ENCODE data around the gene MAML1.
A peak's percentile ranks its signal among the peaks of the same experiment; 100 is the strongest.

Gene MAML1

GRCh38 chr5:179800696-179801201 lies 68.1 kb downstream of the MAML1 start:
- Histone ChIP-seq H3K9me3 (ENCODE audit: control insufficient read depth in 2 of 2, low read length in 2 of 2) (no peaks in the 10 kb centered on the region), H3K9ac (ENCODE audit: low read length in 2 of 2) (no peak overlapping the region), H3K4me3 (ENCODE audit: low read length in 2 of 2) (no peak overlapping the region), H3K27me3 (ENCODE audit: control insufficient read depth in 1 of 2, insufficient read depth in 2 of 2, low read length in 2 of 2) (no peaks in the 10 kb centered on the region), H3K4me1 (ENCODE audit: control insufficient read depth, insufficient read depth, low read length) (peaks cover 50% of the 10 kb centered on the region), H3K36me3 (ENCODE audit: control insufficient read depth in 2 of 2, insufficient read depth in 2 of 2, low read length in 2 of 2) (peaks cover 7 to 21% of the 10 kb centered on the region in 2 donors), H3K27ac (ENCODE audit: low read length) (no peak overlapping the region)

- H3K9me3 ChIP-seq (ENCODE audit: control insufficient read depth in 2 of 2, low read length in 2 of 2): no peaks in the 10 kb centered on the region
- peak overlapping the region; percentile 11 for H3K27ac ChIP-seq (ENCODE audit: low read length)
- H3K27me3 ChIP-seq (ENCODE audit: control insufficient read depth in 1 of 2, insufficient read depth in 2 of 2, low read length in 2 of 2): no peaks in the 10 kb centered on the region
- peak overlapping the region in 1 of 2 donors; percentile 40 for H3K4me3 ChIP-seq (ENCODE audit: low read length in 2 of 2)
- H3K9ac ChIP-seq (ENCODE audit: low read length in 2 of 2): no peak overlapping the region
- H3K4me1 ChIP-seq (ENCODE audit: control insufficient read depth, insufficient read depth, low read length): peaks cover 47% of the 10 kb centered on the region
- peaks cover 7 to 21% of the 10 kb centered on the region in 2 donors for H3K36me3 ChIP-seq (ENCODE audit: control insufficient read depth in 2 of 2, insufficient read depth in 2 of 2, low read length in 2 of 2)
These were observed 68.9 kb downstream of the MAML1 start for GRCh38 chr5:179801304-179802206.

- Histone ChIP-seq H3K4me3 (ENCODE audit: low read length in 2 of 2) (no peak overlapping the region), H3K9ac (ENCODE audit: low read length in 2 of 2) (peak overlapping the region in 1 of 2 donors; percentile 29), H3K27ac (ENCODE audit: low read length) (peak overlapping the region; percentile 11), H3K4me1 (ENCODE audit: control insufficient read depth, insufficient read depth, low read length) (peaks cover 41% of the 10 kb centered on the region), H3K36me3 (ENCODE audit: control insufficient read depth in 2 of 2, insufficient read depth in 2 of 2, low read length in 2 of 2) (peaks cover 7 to 21% of the 10 kb centered on the region in 2 donors), H3K9me3 (ENCODE audit: control insufficient read depth in 2 of 2, low read length in 2 of 2) (no peaks in the 10 kb centered on the region), H3K27me3 (ENCODE audit: control insufficient read depth in 1 of 2, insufficient read depth in 2 of 2, low read length in 2 of 2) (no peaks in the 10 kb centered on the region)
These were observed 69.7 kb downstream of the MAML1 start for GRCh38 chr5:179802207-179802883.

GRCh38 chr5:179802950-179803562 lies 70.4 kb downstream of the MAML1 start:
- peaks cover 47% of the 10 kb centered on the region for H3K4me1 ChIP-seq (ENCODE audit: control insufficient read depth, insufficient read depth, low read length)
- peak overlapping the region; percentile 11 for H3K27ac ChIP-seq (ENCODE audit: low read length)
- peaks cover 6 to 20% of the 10 kb centered on the region in 2 donors for H3K36me3 ChIP-seq (ENCODE audit: control insufficient read depth in 2 of 2, insufficient read depth in 2 of 2, low read length in 2 of 2)
- no peaks in the 10 kb centered on the region for H3K27me3 ChIP-seq (ENCODE audit: control insufficient read depth in 1 of 2, insufficient read depth in 2 of 2, low read length in 2 of 2)
- peak overlapping the region in 1 of 2 donors; percentile 29 for H3K9ac ChIP-seq (ENCODE audit: low read length in 2 of 2)
- H3K9me3 ChIP-seq (ENCODE audit: control insufficient read depth in 2 of 2, low read length in 2 of 2): no peaks in the 10 kb centered on the region
- H3K4me3 ChIP-seq (ENCODE audit: low read length in 2 of 2): no peak overlapping the region

- H3K9ac ChIP-seq (ENCODE audit: low read length in 2 of 2): peak overlapping the region in 1 of 2 donors; percentile 72
- no peak overlapping the region for H3K27ac ChIP-seq (ENCODE audit: low read length)
- peaks cover 47% of the 10 kb centered on the region for H3K4me1 ChIP-seq (ENCODE audit: control insufficient read depth, insufficient read depth, low read length)
- no peaks in the 10 kb centered on the region for H3K27me3 ChIP-seq (ENCODE audit: control insufficient read depth in 1 of 2, insufficient read depth in 2 of 2, low read length in 2 of 2)
- peaks cover 0 to 11% of the 10 kb centered on the region in 2 donors for H3K36me3 ChIP-seq (ENCODE audit: control insufficient read depth in 2 of 2, insufficient read depth in 2 of 2, low read length in 2 of 2)
- H3K9me3 ChIP-seq (ENCODE audit: control insufficient read depth in 2 of 2, low read length in 2 of 2): no peaks in the 10 kb centered on the region
- peak overlapping the region in 1 of 2 donors; percentile 15 for H3K4me3 ChIP-seq (ENCODE audit: low read length in 2 of 2)
These were observed 71.3 kb downstream of the MAML1 start for GRCh38 chr5:179803651-179804554.

- Histone ChIP-seq H3K36me3 (ENCODE audit: control insufficient read depth in 2 of 2, insufficient read depth in 2 of 2, low read length in 2 of 2) (peaks cover 0 to 5% of the 10 kb centered on the region in 2 donors), H3K27me3 (ENCODE audit: control insufficient read depth in 1 of 2, insufficient read depth in 2 of 2, low read length in 2 of 2) (no peaks in the 10 kb centered on the region), H3K9me3 (ENCODE audit: control insufficient read depth in 2 of 2, low read length in 2 of 2) (no peaks in the 10 kb centered on the region), H3K9ac (ENCODE audit: low read length in 2 of 2) (peak overlapping the region; percentile 39 to 72), H3K4me3 (ENCODE audit: low read length in 2 of 2) (peak overlapping the region in 1 of 2 donors; percentile 15), H3K27ac (ENCODE audit: low read length) (peak overlapping the region; percentile 53), H3K4me1 (ENCODE audit: control insufficient read depth, insufficient read depth, low read length) (peaks cover 47% of the 10 kb centered on the region)
These were observed 71.9 kb downstream of the MAML1 start for GRCh38 chr5:179804555-179804947.

GRCh38 chr5:179805070-179805528 lies 72.5 kb downstream of the MAML1 start:
- Histone ChIP-seq H3K27me3 (ENCODE audit: control insufficient read depth in 1 of 2, insufficient read depth in 2 of 2, low read length in 2 of 2) (no peaks in the 10 kb centered on the region), H3K4me1 (ENCODE audit: control insufficient read depth, insufficient read depth, low read length) (peaks cover 47% of the 10 kb centered on the region)

GRCh38 chr5:179805529-179806249 lies 73.1 kb downstream of the MAML1 start:
- H3K9me3 ChIP-seq (ENCODE audit: control insufficient read depth in 2 of 2, low read length in 2 of 2): no peaks in the 10 kb centered on the region
- no peaks in the 10 kb centered on the region for H3K27me3 ChIP-seq (ENCODE audit: control insufficient read depth in 1 of 2, insufficient read depth in 2 of 2, low read length in 2 of 2)
- peak overlapping the region; percentile 53 for H3K27ac ChIP-seq (ENCODE audit: low read length)
- no peaks in the 10 kb centered on the region for H3K36me3 ChIP-seq (ENCODE audit: control insufficient read depth in 2 of 2, insufficient read depth in 2 of 2, low read length in 2 of 2)
- H3K4me1 ChIP-seq (ENCODE audit: control insufficient read depth, insufficient read depth, low read length): peaks cover 47% of the 10 kb centered on the region
- peak overlapping the region; percentile 65 to 81 for H3K4me3 ChIP-seq (ENCODE audit: low read length in 2 of 2)
- H3K9ac ChIP-seq (ENCODE audit: low read length in 2 of 2): peak overlapping the region; percentile 39 to 72

More at GRCh38 chr5:179805070-179805528, 72.5 kb downstream of the MAML1 start:
- Histone ChIP-seq H3K36me3 (ENCODE audit: control insufficient read depth in 2 of 2, insufficient read depth in 2 of 2, low read length in 2 of 2) (no peaks in the 10 kb centered on the region), H3K4me3 (ENCODE audit: low read length in 2 of 2) (peak overlapping the region; percentile 65 to 81), H3K9ac (ENCODE audit: low read length in 2 of 2) (peak overlapping the region; percentile 39 to 72), H3K27ac (ENCODE audit: low read length) (peak overlapping the region; percentile 53), H3K9me3 (ENCODE audit: control insufficient read depth in 2 of 2, low read length in 2 of 2) (no peaks in the 10 kb centered on the region)

GRCh38 chr5:179806250-179807048 lies 73.8 kb downstream of the MAML1 start, which contains the start of gene MGAT4B:
MGAT4B (minus strand) TSS chr5:179806866; CDS start chr5:179806583, 283 bp downstream.
- Histone ChIP-seq H3K27me3 (ENCODE audit: control insufficient read depth in 1 of 2, insufficient read depth in 2 of 2, low read length in 2 of 2) (no peaks in the 10 kb centered on the region), H3K36me3 (ENCODE audit: control insufficient read depth in 2 of 2, insufficient read depth in 2 of 2, low read length in 2 of 2) (no peaks in the 10 kb centered on the region), H3K9me3 (ENCODE audit: control insufficient read depth in 2 of 2, low read length in 2 of 2) (no peaks in the 10 kb centered on the region), H3K9ac (ENCODE audit: low read length in 2 of 2) (peak within 1 kb of the TSS; percentile 51 to 72), H3K4me1 (ENCODE audit: control insufficient read depth, insufficient read depth, low read length) (peaks cover 47% of the 10 kb centered on the region), H3K4me3 (ENCODE audit: low read length in 2 of 2) (peak within 1 kb of the TSS; percentile 65 to 81), H3K27ac (ENCODE audit: low read length) (peak within 1 kb of the TSS; percentile 53)
